PFSK-1 (cell line): ENCODE measurements around the gene LDHAL6A.

Experiments
- POLR2AphosphoS5 ChIP-seq: IDR thresholded peaks from 2 replicates; pipeline ENCODE4 v1.6.1; 2012; ENCODE audit warnings: low read depth, mild to moderate bottlenecking, control low read depth, low read length, moderate library complexity
- REST ChIP-seq, 2 experiments: IDR thresholded peaks; 2 replicates each; pipeline versions ENCODE4 v1.6.1 to v1.8.0; 2011 to 2012; ENCODE audit warnings: low read depth in 2 of 2, low read length in 2 of 2, control low read depth in 1 of 2, inconsistent platforms in 1 of 2, mild to moderate bottlenecking in 1 of 2, moderate library complexity in 1 of 2; ENCODE audit not compliant: insufficient read depth in 1 of 2
- SIN3A ChIP-seq: IDR thresholded peaks from 2 replicates; pipeline ENCODE4 v1.6.1; 2012; ENCODE audit warnings: mild to moderate bottlenecking, low read length, moderate library complexity, borderline replicate concordance; ENCODE audit not compliant: insufficient read depth
- TAF1 ChIP-seq: IDR thresholded peaks from 2 replicates; pipeline ENCODE4 v1.6.1; 2012; ENCODE audit warnings: low read length, control low read depth, borderline replicate concordance; ENCODE audit not compliant: insufficient read depth

DNA sequence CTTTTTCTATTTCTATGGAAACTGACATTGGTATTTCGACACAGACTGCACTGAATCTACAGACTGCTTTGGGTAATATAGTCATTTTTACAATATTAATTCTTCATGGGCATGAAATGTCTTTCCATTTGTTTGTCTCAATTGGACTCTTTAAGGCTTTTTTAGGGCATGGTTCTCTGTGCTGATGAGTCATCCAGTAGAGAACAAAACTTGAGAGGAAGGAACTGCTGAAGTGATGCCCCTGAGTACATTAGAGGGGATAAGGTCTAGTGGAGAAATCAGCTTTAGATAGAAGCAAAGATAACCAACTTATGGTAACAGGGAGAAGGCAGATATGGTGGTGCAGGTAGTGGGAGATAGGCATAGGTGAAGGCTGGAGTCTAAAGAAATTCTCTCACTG is 46.0 kb downstream of the LDHAL6A start:
- TF ChIP-seq POLR2AphosphoS5 (no peak), TAF1 (no peak), REST (IDR thresholded peaks at IDR 0.05; ENCODE audit: insufficient read depth in 1 of 2, low read depth in 2 of 2, low read length in 2 of 2) (no peak), SIN3A (no peak)
